SK-N-SH treated with all-trans-retinoic acid at 6 μM for 48 hours (cell line): ENCODE data around the gene SLC2A5.

Source experiments
- ATAC-seq: fragments of 200-7000 bp; cut with Tn5 transposase; 3 replicates; pipeline ENCODE4 v1.9.1; 2020; ENCODE audit warnings: mild to moderate bottlenecking, moderate library complexity
- ARNTL ChIP-seq: fragments of 450-650 bp; formaldehyde crosslinking; IDR thresholded peaks from 2 replicates; pipeline ENCODE4 v1.5.0; 2020; ENCODE audit warnings: low read depth, mild to moderate bottlenecking, moderate library complexity, borderline replicate concordance
- CREB5 ChIP-seq: fragments of 250-450 bp; sonication (Bioruptor Pico); IDR thresholded peaks from 2 replicates; pipeline ENCODE4 v1.5.1; 2020; ENCODE audit warnings: low read depth, mild to moderate bottlenecking, moderate library complexity
- CSDC2 ChIP-seq: fragments of 250-450 bp; sonication (Bioruptor Pico); IDR thresholded peaks from 2 replicates; pipeline ENCODE4 v1.5.0; 2020; ENCODE audit warnings: mild to moderate bottlenecking, moderate library complexity
- CSRNP3 ChIP-seq: fragments of 250-450 bp; sonication (Bioruptor Pico); IDR thresholded peaks from 2 replicates; pipeline ENCODE4 v1.5.1; 2021; ENCODE audit warnings: mild to moderate bottlenecking, moderate library complexity
- ESRRG ChIP-seq: fragments of 250-450 bp; sonication (Bioruptor Pico); IDR thresholded peaks from 2 replicates; pipeline ENCODE4 v1.6.1; 2021; ENCODE audit warnings: mild to moderate bottlenecking
- GLIS3 ChIP-seq: fragments of 250-450 bp; sonication (Bioruptor Pico); IDR thresholded peaks from 2 replicates; pipeline ENCODE4 v1.5.0; 2020; ENCODE audit warnings: mild to moderate bottlenecking, moderate library complexity
- ISL1 ChIP-seq: fragments of 250-450 bp; sonication (Bioruptor Pico); IDR thresholded peaks from 2 replicates; pipeline ENCODE4 v2.1.2; 2022; ENCODE audit warnings: mild to moderate bottlenecking, moderate library complexity
- OSR1 ChIP-seq: fragments of 250-450 bp; sonication (Bioruptor Pico); IDR thresholded peaks from 2 replicates; pipeline ENCODE4 v1.8.0; 2022; ENCODE audit warnings: moderate library complexity, mild to moderate bottlenecking, inconsistent platforms
- PATZ1 ChIP-seq: fragments of 250-450 bp; sonication (Bioruptor Pico); IDR thresholded peaks from 2 replicates; pipeline ENCODE4 v1.8.0; 2020; ENCODE audit warnings: mild to moderate bottlenecking, moderate library complexity, borderline replicate concordance
- POU6F1 ChIP-seq: fragments of 250-450 bp; sonication (Bioruptor Pico); IDR thresholded peaks from 2 replicates; pipeline ENCODE4 v1.8.0; 2021; ENCODE audit warnings: low read depth, mild to moderate bottlenecking, moderate library complexity, borderline replicate concordance
- PPARA ChIP-seq: fragments of 250-450 bp; sonication (Bioruptor Pico); IDR thresholded peaks from 2 replicates; pipeline ENCODE4 v1.5.0; 2020; ENCODE audit warnings: mild to moderate bottlenecking, borderline replicate concordance
- RARB ChIP-seq: fragments of 250-450 bp; sonication (Bioruptor Pico); IDR thresholded peaks from 2 replicates; pipeline ENCODE4 v1.8.0; 2021; ENCODE audit warnings: mild to moderate bottlenecking, moderate library complexity
- SNAI2 ChIP-seq: fragments of 250-450 bp; sonication (Bioruptor Pico); IDR thresholded peaks from 2 replicates; pipeline ENCODE4 v1.5.0; 2020; ENCODE audit warnings: mild to moderate bottlenecking, moderate library complexity
- TCF4 ChIP-seq: fragments of 250-450 bp; sonication (Bioruptor Pico); IDR thresholded peaks from 2 replicates; pipeline ENCODE4 v1.8.0; 2021; ENCODE audit warnings: mild to moderate bottlenecking, moderate library complexity, borderline replicate concordance
- TSHZ2 ChIP-seq: fragments of 250-450 bp; sonication (Bioruptor Pico); IDR thresholded peaks from 2 replicates; pipeline ENCODE4 v1.5.0; 2020; ENCODE audit warnings: mild to moderate bottlenecking, moderate library complexity
- ZC3H10 ChIP-seq: fragments of 250-450 bp; sonication (Bioruptor Pico); IDR thresholded peaks from 2 replicates; pipeline ENCODE4 v1.5.1; 2021; ENCODE audit warnings: mild to moderate bottlenecking, moderate library complexity
- ZFP3 ChIP-seq: fragments of 250-450 bp; sonication (Bioruptor Pico); IDR thresholded peaks from 2 replicates; pipeline ENCODE4 v1.5.0; 2020; ENCODE audit warnings: mild to moderate bottlenecking, moderate library complexity
- ZFP30 ChIP-seq: fragments of 450-650 bp; formaldehyde crosslinking; IDR thresholded peaks from 2 replicates; pipeline ENCODE4 v1.5.0; 2022; ENCODE audit warnings: mild to moderate bottlenecking, moderate library complexity
- ZNF565 ChIP-seq: fragments of 450-650 bp; formaldehyde crosslinking; conservative IDR thresholded peaks from 2 replicates; pipeline ENCODE4 v1.5.0; 2020; ENCODE audit warnings: low read depth, mild to moderate bottlenecking, moderate library complexity
- ZNF70 ChIP-seq: fragments of 450-650 bp; formaldehyde crosslinking; IDR thresholded peaks from 2 replicates; pipeline ENCODE4 v1.5.0; 2020; ENCODE audit warnings: mild to moderate bottlenecking, moderate library complexity
- ZNF8 ChIP-seq: fragments of 450-650 bp; formaldehyde crosslinking; IDR thresholded peaks from 2 replicates; pipeline ENCODE4 v1.5.0; 2020; ENCODE audit warnings: mild to moderate bottlenecking, moderate library complexity

Gene SLC2A5

GRCh38 chr1:9010781-9011323 lies 58.6 kb downstream of the SLC2A5 start (continued):
- no peak for TF ChIP-seq ESRRG (CRISPR knock-in tag)
- TF ChIP-seq ZFP3, result no peak
- no peak for TF ChIP-seq ISL1 (CRISPR knock-in tag)
- TF ChIP-seq POU6F1, result no peak
- TF ChIP-seq ZNF565 (CRISPR knock-in tag), result no peak
- no peak for TF ChIP-seq ZNF70 (CRISPR knock-in tag)

- TF ChIP-seq SNAI2 (CRISPR knock-in tag) (no peak), RARB (no peak), GLIS3 (CRISPR knock-in tag) (no peak), TSHZ2 (CRISPR knock-in tag) (no peak), ZNF70 (CRISPR knock-in tag) (no peak), TCF4 (CRISPR knock-in tag) (no peak), ZNF565 (CRISPR knock-in tag) (no peak), ZNF8 (CRISPR knock-in tag) (no peak), ISL1 (CRISPR knock-in tag) (no peak), OSR1 (CRISPR knock-in tag) (no peak), CSDC2 (no peak), ZC3H10 (CRISPR knock-in tag) (no peak), ARNTL (CRISPR knock-in tag) (no peak), ESRRG (CRISPR knock-in tag) (no peak), ZFP30 (CRISPR knock-in tag) (no peak), CSRNP3 (CRISPR knock-in tag) (no peak), PATZ1 (CRISPR knock-in tag) (no peak), POU6F1 (no peak), PPARA (CRISPR knock-in tag) (no peak), CREB5 (no peak)
- TF ChIP-seq, all 23 proteins: peak for 0
- no peak; the same call in 2 of the 3 replicates for ATAC-seq
Observed at GRCh38 chr1:9009438-9010370, 59.7 kb downstream of the SLC2A5 start.
